Activated naive CD8-positive, alpha-beta T cell treated with anti-CD3 and anti-CD28 coated beads, Interleukin-2, amount 10 ng/mL, durations not matched to agents 7 days and 5 days (primary cell): ENCODE data around the gene PAH. TPM values are rescaled to one million over a fixed set of nuclear protein-coding genes. Genes with fewer than 3 reads are reported as not detected.

Experiments
- ATAC-seq: fragments of 150-1000 bp; cut with Tn5 transposase; one replicate; pipeline ENCODE4 v1.10.0; 2021; ENCODE audit warnings: low read depth, moderate library complexity
- POLR2A ChIA-PET: fragments of 350-600 bp; sonication (Branson Sonifier 250); formaldehyde crosslinking; loops from one replicate; lab custom pipeline; 2021; ENCODE audit warnings: antibody characterized with exemption; lab: Charles Lee
- DNase-seq: peaks from one replicate; pipeline ENCODE4 v3.0.0; 2021
- H3K27ac Mint-ChIP-seq: one replicate; pipeline ENCODE4 v1.8.0; 2022; ENCODE audit warnings: mild to moderate bottlenecking, mixed read lengths
- H3K27me3 Mint-ChIP-seq: one replicate; pipeline ENCODE4 v1.8.0; 2022; ENCODE audit warnings: mild to moderate bottlenecking, moderate library complexity, mixed read lengths
- H3K36me3 Mint-ChIP-seq: one replicate; pipeline ENCODE4 v1.8.0; 2021; ENCODE audit warnings: mild to moderate bottlenecking, mixed read lengths
- H3K4me1 Mint-ChIP-seq: one replicate; pipeline ENCODE4 v1.8.0; 2021; ENCODE audit warnings: mixed read lengths
- H3K4me3 Mint-ChIP-seq: one replicate; pipeline ENCODE4 v1.8.0; 2022; ENCODE audit warnings: mild to moderate bottlenecking, moderate library complexity, mixed read lengths
- H3K9me3 Mint-ChIP-seq: one replicate; pipeline ENCODE4 v1.8.0; 2021; ENCODE audit warnings: mixed read lengths
- total RNA-seq, 2 experiments: library from RNA; stranded (reverse); gene quantifications; one replicate each; pipeline ENCODE4 v1.2.3, GENCODE V29; 2021

The PAH gene
- total RNA-seq, 2 experiments from 2014 or later, result not detected

DNA sequence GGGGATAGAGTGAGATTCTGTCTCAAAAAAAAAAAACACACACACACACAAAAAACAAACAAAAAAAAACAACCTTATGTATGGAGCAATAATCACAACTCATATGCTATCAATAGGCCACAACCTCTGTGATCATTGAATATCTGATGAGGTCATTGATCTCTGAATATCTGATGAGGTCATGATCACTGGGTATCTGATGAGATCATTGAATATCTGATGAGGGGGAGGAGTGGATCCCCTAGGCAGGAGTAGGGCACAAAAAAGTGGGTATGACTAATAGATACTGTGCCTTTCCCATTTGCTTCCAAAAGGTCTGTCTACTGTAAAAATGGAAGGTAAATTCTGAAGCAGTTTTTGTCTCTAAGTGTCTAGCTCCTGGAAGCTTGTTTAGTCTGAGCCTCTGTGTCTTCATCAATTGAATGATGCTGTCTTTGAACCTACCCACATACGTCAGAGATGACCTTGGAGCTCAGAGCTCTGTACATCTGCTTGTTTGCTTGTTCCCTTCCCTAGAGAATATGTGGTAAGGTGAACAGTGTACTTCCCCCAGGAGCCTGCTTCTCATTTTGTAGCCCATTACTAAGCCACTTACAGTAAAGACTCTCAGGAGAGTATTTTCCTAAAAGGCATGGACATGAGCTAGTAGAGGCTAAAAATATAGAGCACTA, 13.6 kb downstream of the PAH start:
- Mint-ChIP-seq H3K9me3 (no peaks in the 10 kb centered on the region), H3K36me3 (no peaks in the 10 kb centered on the region), H3K4me3 (no peak overlapping the region)

GRCh38 chr12:102902093-102902492, 15.0 kb downstream of the PAH start:
- no peaks in the 10 kb centered on the region for H3K9me3 Mint-ChIP-seq
- ATAC-seq, result no peak
- no peaks in the 10 kb centered on the region for H3K36me3 Mint-ChIP-seq
- no peak overlapping the region for H3K27ac Mint-ChIP-seq
- POLR2A ChIA-PET, result no interaction called here
- H3K4me3 Mint-ChIP-seq, result no peak overlapping the region
- H3K27me3 Mint-ChIP-seq, result peaks cover 8% of the 10 kb centered on the region
- DNase-seq, result no peak
- H3K4me1 Mint-ChIP-seq, result no peaks in the 10 kb centered on the region

More for the DNA sequence above, 13.6 kb downstream of the PAH start:
- H3K4me1 Mint-ChIP-seq, result no peaks in the 10 kb centered on the region
- H3K27ac Mint-ChIP-seq, result no peak overlapping the region
- ATAC-seq (no peak), DNase-seq (no peak)
- peaks cover 8% of the 10 kb centered on the region for H3K27me3 Mint-ChIP-seq
- POLR2A ChIA-PET, result no interaction called here

DNA sequence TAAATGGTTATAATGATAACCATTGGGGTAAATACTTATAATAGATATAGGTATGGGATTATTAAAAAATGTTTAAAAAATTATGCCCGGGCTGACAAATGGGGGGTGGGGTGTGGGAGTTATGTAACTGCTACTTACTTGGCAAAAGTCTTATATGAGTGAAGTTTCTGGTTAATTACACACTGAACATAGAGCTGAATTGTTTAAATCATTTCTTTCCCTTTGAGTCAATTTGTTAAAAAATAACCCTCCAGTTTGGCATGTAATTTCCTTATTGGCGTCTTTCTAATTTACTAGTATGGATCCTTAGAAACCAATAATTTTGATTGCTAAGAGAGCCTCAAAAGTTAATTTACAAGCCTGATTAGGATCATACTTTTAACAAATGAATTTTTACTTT, 16.7 kb downstream of the PAH start:
- no peak for DNase-seq
- POLR2A ChIA-PET, result no interaction called here
- Mint-ChIP-seq H3K9me3 (no peaks in the 10 kb centered on the region), H3K4me3 (no peak overlapping the region), H3K27me3 (peaks cover 8% of the 10 kb centered on the region), H3K36me3 (no peaks in the 10 kb centered on the region), H3K4me1 (no peaks in the 10 kb centered on the region), H3K27ac (no peak overlapping the region)
- no peak for ATAC-seq

DNA sequence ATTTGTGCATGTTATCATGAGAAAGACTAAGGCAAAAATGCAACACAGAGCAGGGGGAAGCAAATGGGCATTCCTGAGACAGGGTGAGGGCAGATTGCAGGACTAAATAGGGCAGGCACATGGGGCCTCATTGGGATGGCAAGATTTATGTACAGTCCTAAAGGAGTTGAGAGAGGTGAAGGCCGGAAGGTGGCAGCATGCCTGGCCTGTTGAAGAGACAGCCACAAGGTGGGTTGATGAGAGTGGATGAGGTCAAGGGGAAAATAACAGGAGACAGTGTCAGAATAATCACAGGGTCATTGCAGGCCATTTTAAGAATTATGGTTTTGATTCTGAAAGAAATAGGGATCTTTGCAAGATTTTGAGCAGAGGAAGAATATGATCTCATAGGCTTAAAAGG, 21.0 kb downstream of the PAH start:
- Mint-ChIP-seq H3K27me3 (peaks cover 4% of the 10 kb centered on the region), H3K27ac (no peak overlapping the region), H3K36me3 (no peaks in the 10 kb centered on the region), H3K4me1 (no peaks in the 10 kb centered on the region), H3K9me3 (no peaks in the 10 kb centered on the region), H3K4me3 (no peak overlapping the region)
- no peak for DNase-seq
- POLR2A ChIA-PET, result no interaction called here
- no peak for ATAC-seq

DNA sequence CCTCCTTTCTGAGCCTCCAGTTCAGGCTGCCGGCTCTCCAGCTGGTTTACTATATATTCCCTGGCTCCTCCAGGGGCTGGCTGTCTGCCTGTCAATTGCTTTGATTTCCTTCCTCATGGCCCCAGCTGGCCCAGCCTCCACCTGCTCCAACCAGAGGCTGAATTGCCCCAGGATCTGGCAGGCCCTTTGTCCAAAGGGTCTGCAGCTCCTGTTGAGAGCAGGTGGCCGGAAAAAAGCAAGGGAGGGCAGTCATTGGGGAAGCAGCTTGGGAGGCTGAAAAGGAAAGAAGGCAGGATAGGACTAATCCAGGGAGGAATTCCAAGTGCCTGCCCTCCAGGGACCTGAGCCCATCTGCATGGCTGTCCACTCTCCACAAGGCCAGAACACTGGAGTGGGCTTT, 25.3 kb downstream of the PAH start:
- Mint-ChIP-seq H3K4me1 (no peaks in the 10 kb centered on the region), H3K36me3 (no peaks in the 10 kb centered on the region), H3K27ac (no peak overlapping the region), H3K27me3 (no peaks in the 10 kb centered on the region), H3K9me3 (no peaks in the 10 kb centered on the region), H3K4me3 (no peak overlapping the region)
- DNase-seq, result no peak
- ATAC-seq, result no peak
- POLR2A ChIA-PET, result no interaction called here

- POLR2A ChIA-PET, result no interaction called here
- Mint-ChIP-seq H3K4me3 (no peak overlapping the region), H3K36me3 (no peaks in the 10 kb centered on the region), H3K9me3 (no peaks in the 10 kb centered on the region), H3K27ac (no peak overlapping the region), H3K27me3 (no peaks in the 10 kb centered on the region), H3K4me1 (no peaks in the 10 kb centered on the region)
- ATAC-seq (no peak), DNase-seq (no peak)
Observed at GRCh38 chr12:102888511-102888910, 28.5 kb downstream of the PAH start.

- H3K27me3 Mint-ChIP-seq, result peaks cover 6% of the 10 kb centered on the region
- H3K4me1 Mint-ChIP-seq, result no peaks in the 10 kb centered on the region
- no peaks in the 10 kb centered on the region for H3K36me3 Mint-ChIP-seq
- POLR2A ChIA-PET, result no interaction called here
- H3K4me3 Mint-ChIP-seq, result no peak overlapping the region
- DNase-seq, result no peak
- H3K27ac Mint-ChIP-seq, result no peak overlapping the region
- H3K9me3 Mint-ChIP-seq, result no peaks in the 10 kb centered on the region
- no peak for ATAC-seq
Observed at GRCh38 chr12:102885043-102885932, 31.8 kb downstream of the PAH start.

GRCh38 chr12:102883204-102883799, 33.7 kb downstream of the PAH start:
- H3K27ac Mint-ChIP-seq, result no peak overlapping the region
- peaks cover 8% of the 10 kb centered on the region for H3K27me3 Mint-ChIP-seq
- H3K36me3 Mint-ChIP-seq, result no peaks in the 10 kb centered on the region
- DNase-seq (peak; percentile 34), ATAC-seq (peak; percentile 47)
- no peaks in the 10 kb centered on the region for H3K9me3 Mint-ChIP-seq
- H3K4me3 Mint-ChIP-seq, result no peak overlapping the region
- peaks cover 2% of the 10 kb centered on the region for H3K4me1 Mint-ChIP-seq
- POLR2A ChIA-PET, result no interaction called here

DNA sequence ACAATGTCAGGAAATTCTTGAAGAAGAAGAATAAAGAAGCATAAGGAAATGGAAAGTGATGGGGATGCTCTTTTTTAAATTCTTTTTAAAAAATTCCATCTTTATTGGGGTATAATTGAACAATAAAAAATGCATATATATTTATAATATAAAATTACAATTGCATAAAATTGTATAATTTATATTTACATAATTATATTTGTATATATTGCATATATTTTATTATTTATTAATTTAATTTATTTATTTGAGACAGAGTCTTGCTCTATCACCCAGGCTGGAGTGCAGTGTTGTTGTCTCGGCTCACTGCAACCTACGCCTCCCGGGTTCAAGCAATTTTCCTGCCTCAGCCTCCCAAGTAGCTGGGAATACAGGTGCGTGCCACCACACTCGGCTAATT, 36.3 kb downstream of the PAH start:
- POLR2A ChIA-PET, result no interaction called here
- no peak for DNase-seq
- Mint-ChIP-seq H3K4me1 (peaks cover 2% of the 10 kb centered on the region), H3K36me3 (no peaks in the 10 kb centered on the region), H3K27ac (no peak overlapping the region), H3K9me3 (no peaks in the 10 kb centered on the region), H3K4me3 (no peak overlapping the region), H3K27me3 (peaks cover 8% of the 10 kb centered on the region)
- no peak for ATAC-seq

GRCh38 chr12:102879144-102879763, 37.8 kb downstream of the PAH start:
- H3K27me3 Mint-ChIP-seq, result peaks cover 10% of the 10 kb centered on the region
- peak overlapping the region; percentile 16 for H3K4me3 Mint-ChIP-seq
- ATAC-seq (peak; percentile 39), DNase-seq (no peak)
- no peaks in the 10 kb centered on the region for H3K36me3 Mint-ChIP-seq
- H3K4me1 Mint-ChIP-seq, result peaks cover 2% of the 10 kb centered on the region
- H3K27ac Mint-ChIP-seq, result no peak overlapping the region
- POLR2A ChIA-PET, result no interaction called here
- H3K9me3 Mint-ChIP-seq, result no peaks in the 10 kb centered on the region

DNA sequence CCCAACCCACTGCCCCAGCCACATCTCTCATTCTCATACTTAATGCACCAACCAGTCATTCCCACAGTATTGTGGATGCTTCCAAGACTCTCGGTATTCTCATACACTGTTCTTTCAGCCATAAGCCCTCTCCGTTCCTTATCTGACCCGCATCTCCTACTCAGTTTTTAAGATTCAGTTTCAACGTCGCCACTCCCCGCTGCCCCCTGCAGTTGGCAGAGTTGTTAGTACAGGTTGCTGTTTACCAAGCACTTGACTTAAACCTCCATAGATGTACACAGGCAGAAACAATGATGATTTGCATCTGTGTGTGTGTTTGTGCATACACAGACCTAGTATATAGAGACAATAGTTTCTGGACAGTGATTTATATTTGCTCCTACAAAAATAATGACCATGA, 40.2 kb downstream of the PAH start:
- Mint-ChIP-seq H3K27ac (no peak overlapping the region), H3K4me3 (no peak overlapping the region), H3K27me3 (peaks cover 5% of the 10 kb centered on the region), H3K4me1 (peaks cover 2% of the 10 kb centered on the region), H3K36me3 (no peaks in the 10 kb centered on the region), H3K9me3 (no peaks in the 10 kb centered on the region)
- ATAC-seq (no peak), DNase-seq (no peak)
- POLR2A ChIA-PET, result no interaction called here

- no peaks in the 10 kb centered on the region for H3K9me3 Mint-ChIP-seq
- no peaks in the 10 kb centered on the region for H3K36me3 Mint-ChIP-seq
- ATAC-seq, result no peak
- peaks cover 5% of the 10 kb centered on the region for H3K27me3 Mint-ChIP-seq
- H3K27ac Mint-ChIP-seq, result no peak overlapping the region
- DNase-seq, result no peak
- peaks cover 2% of the 10 kb centered on the region for H3K4me1 Mint-ChIP-seq
- no peak overlapping the region for H3K4me3 Mint-ChIP-seq
- POLR2A ChIA-PET, result no interaction called here
Observed at GRCh38 chr12:102874819-102875218, 42.2 kb downstream of the PAH start.

GRCh38 chr12:102873077-102873476, 44.0 kb downstream of the PAH start:
- Mint-ChIP-seq H3K27me3 (peaks cover 2% of the 10 kb centered on the region), H3K4me3 (no peak overlapping the region), H3K27ac (no peak overlapping the region), H3K36me3 (no peaks in the 10 kb centered on the region), H3K4me1 (no peaks in the 10 kb centered on the region), H3K9me3 (no peaks in the 10 kb centered on the region)
- POLR2A ChIA-PET, result no interaction called here
- ATAC-seq (no peak), DNase-seq (no peak)
